ENCODE results near the gene BTBD16.

The BTBD16 gene

GRCh38 chr10:122374859-122375678 lies 104.0 kb downstream of the BTBD16 start:
- H3K4me3 ChIP-seq (ENCODE audit: low read length) = peak overlapping the region; percentile 43
- TF ChIP-seq ZNF274 (IDR thresholded peaks at IDR 0.05; ENCODE audit: low read depth, low read length) = no peak

GRCh38 chr10:122375679-122376160 lies 104.6 kb downstream of the BTBD16 start:
- TF ChIP-seq ZNF274 (IDR thresholded peaks at IDR 0.05; ENCODE audit: low read depth, low read length) = no peak
- peak overlapping the region; percentile 43 for H3K4me3 ChIP-seq (ENCODE audit: low read length)

GRCh38 chr10:122376364-122376961 lies 105.4 kb downstream of the BTBD16 start:
- no peak for TF ChIP-seq ZNF274 (IDR thresholded peaks at IDR 0.05; ENCODE audit: low read depth, low read length)
- H3K4me3 ChIP-seq (ENCODE audit: low read length) = no peak overlapping the region; the same call in 1 of the 2 replicates

- H3K4me3 ChIP-seq (ENCODE audit: low read length) = no peak overlapping the region
- no peak for TF ChIP-seq ZNF274 (IDR thresholded peaks at IDR 0.05; ENCODE audit: low read depth, low read length)
Measured at GRCh38 chr10:122379041-122379440, 107.9 kb downstream of the BTBD16 start.

GRCh38 chr10:122379537-122379936 lies 108.4 kb downstream of the BTBD16 start:
- TF ChIP-seq ZNF274 (IDR thresholded peaks at IDR 0.05; ENCODE audit: low read depth, low read length) = no peak
- H3K4me3 ChIP-seq (ENCODE audit: low read length) = no peak overlapping the region

GRCh38 chr10:122380703-122381102 lies 109.6 kb downstream of the BTBD16 start:
- no peak for TF ChIP-seq ZNF274 (IDR thresholded peaks at IDR 0.05; ENCODE audit: low read depth, low read length)
- no peak overlapping the region for H3K4me3 ChIP-seq (ENCODE audit: low read length)

GRCh38 chr10:122381680-122382079 lies 110.6 kb downstream of the BTBD16 start:
- H3K4me3 ChIP-seq (ENCODE audit: low read length) = no peak overlapping the region
- TF ChIP-seq ZNF274 (IDR thresholded peaks at IDR 0.05; ENCODE audit: low read depth, low read length) = no peak

GRCh38 chr10:122386514-122386913 lies 115.4 kb downstream of the BTBD16 start:
- TF ChIP-seq ZNF274 (IDR thresholded peaks at IDR 0.05; ENCODE audit: low read depth, low read length) = no peak
- H3K4me3 ChIP-seq (ENCODE audit: low read length) = no peak overlapping the region

- TF ChIP-seq ZNF274 (IDR thresholded peaks at IDR 0.05; ENCODE audit: low read depth, low read length) = no peak
- no peak overlapping the region for H3K4me3 ChIP-seq (ENCODE audit: low read length)
Measured at GRCh38 chr10:122387572-122387971, 116.5 kb downstream of the BTBD16 start.

Measured in GM08714 (cell line).